ENCODE measurements around the gene LARGE1.
"Not testable (repeated sequence)": the region's sequence is repeated elsewhere in the genome, so short reads cannot be mapped to it uniquely, and the experiment has no call there.

Gene LARGE1

GRCh38 chr22:33883961-33884808 is 36.1 kb downstream of the LARGE1 start:
- DNase-seq = no peak

- DNase-seq = no peak
These were observed 36.7 kb downstream of the LARGE1 start for GRCh38 chr22:33883561-33883960.

DNA sequence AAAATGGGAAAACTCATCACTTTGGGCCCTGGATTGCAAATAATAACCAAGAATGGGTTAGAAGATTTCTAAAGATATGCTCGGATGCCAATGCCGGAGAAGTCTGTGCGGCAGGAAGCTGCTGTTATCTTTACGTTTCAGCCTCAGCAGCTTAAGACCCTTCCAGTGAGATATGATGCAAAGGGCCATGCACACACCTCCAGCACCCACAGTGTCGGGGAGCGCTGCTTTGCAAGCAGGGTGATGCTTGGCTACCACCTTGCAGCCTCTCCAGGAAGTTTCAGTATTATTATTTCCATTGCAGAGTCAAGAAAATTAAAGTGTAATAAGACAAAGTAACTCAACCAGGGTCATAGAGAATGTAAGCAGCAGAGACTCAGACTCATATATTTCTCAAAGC is 37.3 kb downstream of the LARGE1 start:
- DNase-seq = no peak

DNA sequence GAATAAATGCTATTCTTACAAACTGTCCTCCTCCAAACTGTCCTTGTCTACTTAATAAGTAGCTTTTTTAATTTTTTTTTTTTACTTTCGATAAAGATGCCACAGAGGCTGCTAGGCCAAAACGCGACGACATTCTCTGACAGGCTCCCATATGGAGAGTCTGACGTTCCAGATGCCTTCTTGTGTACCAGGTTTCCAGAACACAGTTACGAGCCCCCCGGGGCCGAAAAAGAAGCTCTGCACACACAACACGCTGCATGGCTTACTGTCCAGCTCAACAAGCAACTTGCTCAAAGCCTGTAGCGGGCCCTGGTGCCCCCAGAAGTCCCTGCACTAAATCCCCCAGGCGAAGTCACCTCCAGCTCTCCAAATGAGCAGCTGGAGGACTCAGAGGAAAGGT is 39.3 kb downstream of the LARGE1 start:
- DNase-seq = no peak

GRCh38 chr22:33879796-33880195 is 40.5 kb downstream of the LARGE1 start:
- DNase-seq = no peak

- DNase-seq = no peak
These were observed 45.0 kb downstream of the LARGE1 start for GRCh38 chr22:33875316-33875715.

- DNase-seq = no peak
These were observed 46.1 kb downstream of the LARGE1 start for GRCh38 chr22:33874206-33874605.

GRCh38 chr22:33873666-33874065 is 46.6 kb downstream of the LARGE1 start:
- DNase-seq = no peak

DNA sequence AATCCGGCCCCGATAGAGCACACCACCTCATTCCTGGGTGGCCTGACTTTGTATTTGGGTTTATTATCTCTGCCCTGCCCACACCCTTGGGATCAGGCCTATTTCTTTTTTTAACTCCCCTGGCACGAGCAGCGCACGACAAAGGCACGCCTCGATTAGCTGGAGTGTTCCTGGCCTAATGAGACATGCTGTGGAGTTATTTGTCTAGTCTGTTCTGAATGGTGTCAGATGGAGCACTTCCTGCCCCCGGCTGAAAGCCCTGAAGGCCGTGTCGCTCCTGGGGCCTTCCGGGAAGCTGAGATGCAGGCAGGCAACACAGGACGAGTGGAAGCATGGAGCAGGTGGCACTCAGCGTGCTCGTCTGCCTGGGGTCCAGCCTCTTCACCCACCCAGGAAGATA is 47.1 kb downstream of the LARGE1 start:
- no peak for DNase-seq

DNA sequence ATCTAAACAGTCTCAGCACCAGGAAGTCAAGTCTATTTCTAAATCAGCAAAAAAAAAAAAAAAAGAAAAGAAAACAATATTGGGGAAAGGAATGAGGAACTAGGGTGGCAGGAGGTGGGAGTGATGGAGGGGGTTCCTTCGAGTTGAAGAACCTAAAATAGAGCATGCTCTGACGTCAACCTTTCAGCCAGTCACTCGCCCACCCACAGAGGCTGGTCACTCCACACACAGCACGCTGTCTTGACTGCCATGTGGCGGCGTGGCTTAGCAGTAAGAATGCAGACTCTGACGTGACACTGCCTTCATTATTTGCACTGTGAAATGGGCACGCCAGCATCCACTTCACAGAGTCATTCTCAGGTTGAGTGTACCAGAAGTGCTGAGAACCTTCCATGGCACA is 48.3 kb downstream of the LARGE1 start:
- DNase-seq = no peak

DNA sequence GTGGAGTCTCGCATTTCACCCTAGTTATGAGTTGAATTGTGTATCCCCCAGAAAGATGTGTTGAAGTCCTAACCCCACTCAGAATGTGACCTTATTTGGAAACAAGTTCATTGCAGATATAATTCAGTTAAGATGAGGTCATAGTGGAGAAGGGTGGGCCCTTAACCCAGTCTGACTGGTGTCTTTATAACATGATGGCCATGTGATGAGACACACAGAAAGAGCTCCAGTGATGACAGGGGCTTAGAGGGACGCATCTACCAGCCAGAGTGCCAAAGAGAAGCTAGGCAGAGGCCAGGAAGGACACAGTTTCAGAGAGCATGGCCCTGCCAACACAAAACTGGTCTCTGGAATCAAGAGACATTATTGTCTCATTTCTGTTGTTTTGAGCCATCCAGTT is 50.3 kb downstream of the LARGE1 start:
- DNase-seq = no peak

DNA sequence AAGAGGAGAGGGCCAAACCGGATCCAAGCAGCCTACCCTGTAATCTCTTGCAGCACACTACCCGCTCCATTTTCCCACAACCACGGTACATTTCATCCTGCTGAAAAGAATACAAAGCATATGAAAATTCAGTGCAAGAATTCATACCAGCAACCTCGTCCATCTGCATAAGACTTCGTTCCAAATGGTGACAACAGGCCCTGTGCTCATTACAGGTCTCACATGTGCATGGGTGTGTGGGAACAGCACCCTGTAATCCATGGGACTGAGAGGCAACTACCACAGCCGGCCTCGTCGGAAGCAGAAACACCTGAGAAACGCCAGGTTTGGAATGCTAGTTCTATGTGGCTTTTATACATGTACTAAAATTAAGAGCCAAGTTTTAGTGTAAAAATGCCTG is 52.3 kb downstream of the LARGE1 start:
- DNase-seq = no peak

GRCh38 chr22:33867118-33867866 is 53.0 kb downstream of the LARGE1 start:
- DNase-seq = no peak

- no peak for DNase-seq
These were observed 53.8 kb downstream of the LARGE1 start for GRCh38 chr22:33866511-33866910.

- no peak for DNase-seq
These were observed 54.3 kb downstream of the LARGE1 start for GRCh38 chr22:33865996-33866395.

- no peak for DNase-seq
These were observed 55.0 kb downstream of the LARGE1 start for GRCh38 chr22:33865248-33865647.

- no peak for DNase-seq
These were observed 55.5 kb downstream of the LARGE1 start for GRCh38 chr22:33864723-33865130.

- DNase-seq = no peak
These were observed 58.9 kb downstream of the LARGE1 start for GRCh38 chr22:33861216-33861875.

DNA sequence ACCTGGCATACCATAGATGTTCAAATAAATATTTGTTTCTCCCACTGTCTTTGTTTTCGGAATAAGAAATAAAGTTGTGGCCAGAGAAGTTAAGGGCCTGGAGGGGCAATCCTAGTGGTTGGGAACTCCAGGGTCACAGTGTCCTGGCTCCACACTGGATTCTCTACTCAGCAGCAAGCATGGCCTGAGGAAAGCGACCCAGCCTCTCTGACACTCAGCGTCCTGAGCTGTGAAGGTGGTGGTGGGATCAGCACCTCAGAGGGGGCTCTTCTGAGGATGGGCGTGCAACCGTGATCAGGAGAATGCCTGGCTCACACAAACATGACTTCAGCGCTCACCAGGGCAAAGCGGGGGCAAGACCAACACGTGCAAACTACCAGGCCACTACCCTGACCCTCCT is 59.9 kb downstream of the LARGE1 start:
- DNase-seq = no peak

GRCh38 chr22:33859311-33859710 is 61.0 kb downstream of the LARGE1 start:
- no peak for DNase-seq

- not testable (repeated sequence) for DNase-seq
These were observed 61.6 kb downstream of the LARGE1 start for GRCh38 chr22:33858653-33859052.

GRCh38 chr22:33857767-33858166 is 62.5 kb downstream of the LARGE1 start:
- DNase-seq = not testable (repeated sequence)

DNA sequence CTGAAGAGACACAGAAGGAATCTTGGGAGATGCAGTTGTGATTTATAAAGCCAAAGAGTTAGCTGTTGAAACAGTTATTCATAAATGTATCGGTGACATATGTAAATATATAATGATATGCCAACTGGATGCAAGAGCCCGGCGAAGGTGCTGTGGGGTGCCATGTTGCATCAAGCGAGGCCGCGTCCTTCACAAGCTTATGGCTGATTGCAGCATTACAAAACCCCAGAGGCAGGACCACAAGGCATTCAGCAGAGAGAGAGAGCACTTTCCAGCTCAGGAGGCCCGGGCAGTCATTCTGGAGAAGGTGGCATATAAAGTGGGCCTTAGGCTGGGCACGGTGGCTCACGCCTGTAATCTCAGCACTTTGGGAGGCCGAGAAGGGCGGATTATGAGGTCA is 65.6 kb downstream of the LARGE1 start:
- no peak for DNase-seq

Data from activated T-cell treated with anti-CD3 and anti-CD28 coated beads, Interleukin-2, amount 50 U/mL, for 48 hours (primary cell).